ENCODE measurements around the gene LRP2.

LRP2 gene

GRCh38 chr2:169119123-169119760 is 243.1 kb downstream of the LRP2 start:
- DNase-seq (ENCODE audit: low spot score): no peak

GRCh38 chr2:169118060-169118459 is 244.3 kb downstream of the LRP2 start:
- no peak for DNase-seq (ENCODE audit: low spot score)

GRCh38 chr2:169116993-169117392 is 245.3 kb downstream of the LRP2 start:
- DNase-seq (ENCODE audit: low spot score): no peak

GRCh38 chr2:169116327-169116726 is 246.0 kb downstream of the LRP2 start:
- no peak for DNase-seq (ENCODE audit: low spot score)

GRCh38 chr2:169114056-169114455 is 248.3 kb downstream of the LRP2 start:
- DNase-seq (ENCODE audit: low spot score): no peak

- no peak for DNase-seq (ENCODE audit: low spot score)
Measured at GRCh38 chr2:169112841-169113240, 249.5 kb downstream of the LRP2 start.

- no peak for DNase-seq (ENCODE audit: low spot score)
Measured at GRCh38 chr2:169110916-169111315, 251.4 kb downstream of the LRP2 start.

GRCh38 chr2:169110419-169110818 is 251.9 kb downstream of the LRP2 start:
- DNase-seq (ENCODE audit: low spot score): no peak

GRCh38 chr2:169109502-169110409 is 252.6 kb downstream of the LRP2 start:
- peak; percentile 82 for DNase-seq (ENCODE audit: low spot score)

GRCh38 chr2:169108099-169108884 is 254.0 kb downstream of the LRP2 start:
- no peak for DNase-seq (ENCODE audit: low spot score)

GRCh38 chr2:169107645-169108044 is 254.7 kb downstream of the LRP2 start:
- DNase-seq (ENCODE audit: low spot score): no peak

- no peak for DNase-seq (ENCODE audit: low spot score)
Measured at GRCh38 chr2:169106563-169107545, 255.5 kb downstream of the LRP2 start.

GRCh38 chr2:169106134-169106533 is 256.2 kb downstream of the LRP2 start:
- no peak for DNase-seq (ENCODE audit: low spot score)

GRCh38 chr2:169105476-169105875 is 256.9 kb downstream of the LRP2 start:
- no peak for DNase-seq (ENCODE audit: low spot score)

GRCh38 chr2:169104848-169105247 is 257.5 kb downstream of the LRP2 start:
- no peak for DNase-seq (ENCODE audit: low spot score)

GRCh38 chr2:169095621-169096105 is 266.7 kb downstream of the LRP2 start:
- DNase-seq (ENCODE audit: low spot score): no peak

- DNase-seq (ENCODE audit: low spot score): no peak
Measured at GRCh38 chr2:169094676-169095075, 267.7 kb downstream of the LRP2 start.

GRCh38 chr2:169093535-169093934 is 268.8 kb downstream of the LRP2 start:
- no peak for DNase-seq (ENCODE audit: low spot score)

- no peak for DNase-seq (ENCODE audit: low spot score)
Measured at GRCh38 chr2:169091761-169092519, 270.4 kb downstream of the LRP2 start.

- DNase-seq (ENCODE audit: low spot score): no peak
Measured at GRCh38 chr2:169091256-169091655, 271.1 kb downstream of the LRP2 start.

Measured in HuH-7 (cell line).